Effector CD4-positive, alpha-beta T cell (primary cell): ENCODE measurements around the gene NOXO1.

Experiments
- DNase-seq: peaks from one replicate; pipeline ENCODE4 v3.0.0-alpha.2; 2020

The NOXO1 gene

DNA sequence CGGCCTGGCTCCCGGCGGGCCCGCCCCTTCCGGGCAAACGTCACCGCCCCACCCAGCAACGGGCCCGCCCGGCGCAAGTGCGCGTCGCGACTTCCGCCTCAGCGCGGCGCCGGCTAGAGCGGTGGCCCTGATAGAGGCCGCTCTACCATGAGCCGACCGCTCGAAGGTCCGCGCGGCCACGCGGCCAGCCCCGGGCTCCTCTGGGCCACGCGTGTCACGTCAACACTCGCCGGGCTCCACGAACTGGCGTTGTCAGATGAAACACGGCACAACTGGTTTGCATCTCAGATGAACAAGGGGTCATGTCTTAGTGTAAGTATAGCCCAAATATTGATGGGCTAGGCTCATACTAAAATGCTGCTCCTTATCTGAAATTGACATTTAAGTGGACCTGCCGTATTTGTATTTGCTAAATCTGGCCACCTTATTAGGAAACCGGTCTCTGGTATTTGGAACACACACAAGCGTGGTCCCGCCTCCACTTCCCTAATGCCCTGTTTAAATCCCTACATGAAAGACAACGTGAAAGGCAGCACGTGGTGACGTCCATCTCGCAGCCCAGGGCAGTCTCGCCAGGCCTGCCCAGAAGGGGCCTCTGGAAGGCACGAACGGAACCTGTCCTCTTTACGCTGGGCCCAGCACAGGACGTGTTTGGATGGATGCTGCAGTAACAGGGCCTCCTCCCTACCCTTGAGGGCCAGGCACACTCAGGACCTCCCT is 28.7 kb upstream of the NOXO1 start, which contains the start of gene ZNF598:
Gene ZNF598 (minus strand): TSS at position 31 of the 720 bp plus-strand sequence.
- DNase-seq: peak; percentile 74

- DNase-seq: no peak
These were observed 28.0 kb upstream of the NOXO1 start for GRCh38 chr16:2009164-2009711.

DNA sequence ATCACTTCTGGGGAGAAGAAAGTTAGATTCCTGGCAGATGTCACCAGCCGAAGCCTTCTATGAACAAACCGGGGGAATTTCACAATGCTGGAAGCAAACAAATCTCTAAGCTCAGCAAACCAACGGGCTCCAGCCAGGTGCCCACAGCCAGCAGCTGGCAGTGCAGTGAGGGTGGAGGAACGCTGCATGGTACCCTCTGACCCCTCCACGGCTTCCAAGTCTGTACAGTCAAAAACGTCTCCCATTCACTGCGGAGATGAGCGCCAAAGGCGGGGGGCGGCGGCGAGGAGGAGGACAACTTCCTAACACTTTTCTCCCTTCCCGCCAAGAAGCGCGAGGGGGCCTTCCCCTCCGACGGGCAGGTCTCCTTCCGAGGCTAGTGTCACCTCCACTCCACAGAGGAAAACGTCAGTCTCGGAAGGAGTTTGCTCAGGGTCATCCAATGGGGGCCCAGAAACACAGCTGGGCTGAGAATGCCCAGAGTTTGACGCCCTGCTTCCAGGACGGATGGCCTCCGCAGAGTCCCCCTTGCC is 27.4 kb upstream of the NOXO1 start:
- DNase-seq: peak; percentile 19

DNA sequence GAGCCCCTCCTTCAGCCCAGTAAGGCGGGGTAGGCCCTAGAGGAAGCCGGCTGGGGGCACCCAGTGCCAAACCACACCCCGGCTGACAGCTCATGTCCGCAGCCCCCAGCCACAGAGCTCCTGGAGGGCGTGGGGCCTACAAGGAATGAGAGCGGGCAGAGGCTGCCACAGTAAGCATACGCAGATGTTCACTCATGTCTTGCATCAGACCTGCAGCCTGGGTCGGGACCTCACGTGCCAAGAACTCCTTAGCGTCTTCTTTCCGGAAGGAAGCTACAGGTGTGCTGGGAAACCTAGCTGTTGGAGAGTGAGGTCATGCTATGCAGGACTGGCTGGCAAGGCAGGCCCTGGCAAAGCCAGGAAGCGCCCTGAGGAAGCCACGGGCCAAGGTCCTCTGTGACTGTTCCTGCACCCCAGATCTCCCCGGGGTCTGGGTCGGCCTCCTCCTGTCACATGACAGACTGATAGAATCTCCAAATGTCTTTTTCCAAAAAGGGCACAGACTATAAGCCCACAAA is 26.8 kb upstream of the NOXO1 start:
- no peak for DNase-seq

- no peak for DNase-seq
These were observed 26.0 kb upstream of the NOXO1 start for GRCh38 chr16:2007081-2007836.

DNA sequence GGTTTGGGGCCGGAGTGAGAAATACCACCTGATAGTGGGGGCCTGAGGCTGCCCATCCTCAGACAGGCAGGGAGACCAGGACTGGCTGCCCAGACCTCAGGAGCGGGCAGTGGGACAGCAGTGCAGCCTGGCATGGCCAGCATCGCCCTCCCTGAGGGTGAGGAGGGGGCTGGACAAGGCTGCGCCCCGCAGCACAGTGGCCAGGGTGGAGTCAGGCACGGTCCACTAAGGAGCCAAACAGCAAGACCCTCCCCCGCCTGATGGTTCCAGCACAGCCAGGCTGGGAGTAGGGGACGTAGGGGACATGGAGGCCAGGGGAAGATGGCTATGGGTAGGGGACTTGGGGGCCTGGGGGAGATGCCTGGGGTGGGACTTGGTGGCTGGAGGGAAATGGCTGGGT is 25.0 kb upstream of the NOXO1 start:
- no peak for DNase-seq

GRCh38 chr16:2005646-2006045 is 24.4 kb upstream of the NOXO1 start:
- no peak for DNase-seq

DNA sequence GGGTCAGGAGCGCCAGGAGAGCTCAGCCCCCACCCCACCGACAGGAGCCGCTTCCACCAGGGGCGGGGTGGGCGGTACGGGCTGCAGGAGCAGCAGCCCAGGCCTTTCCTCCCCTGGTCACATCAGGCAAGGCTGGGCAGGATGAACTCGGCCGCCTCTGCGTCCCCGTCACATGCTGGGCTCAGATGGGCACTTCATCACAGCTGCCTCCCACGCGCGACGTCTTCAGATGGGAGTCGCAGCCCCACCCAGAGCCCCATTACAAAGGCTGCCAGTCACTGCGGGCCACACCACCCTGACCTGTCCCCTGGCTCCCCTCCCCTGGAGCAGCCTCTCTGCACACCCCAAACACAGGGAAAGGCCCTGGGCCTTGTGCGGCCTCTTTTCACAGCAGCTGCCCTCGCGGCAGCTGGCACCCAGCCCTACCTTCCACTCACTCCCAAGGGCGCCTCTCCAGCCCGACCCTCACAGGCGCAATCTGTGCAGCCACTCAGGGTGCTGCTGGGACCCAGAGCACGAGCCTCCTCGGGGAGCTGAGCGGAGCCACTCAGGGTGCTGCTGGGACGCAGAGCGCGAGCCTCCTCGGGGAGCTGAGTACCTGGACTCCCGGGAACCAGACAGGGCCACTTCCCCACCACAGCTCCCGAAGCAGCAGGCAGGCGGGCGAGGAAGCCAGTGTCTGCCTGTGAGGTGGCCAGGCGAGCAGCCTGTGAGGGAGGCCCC is 23.7 kb upstream of the NOXO1 start:
- DNase-seq: no peak

GRCh38 chr16:2003827-2004641 is 22.8 kb upstream of the NOXO1 start:
- peak; percentile 82 for DNase-seq

GRCh38 chr16:2003231-2003826 is 22.1 kb upstream of the NOXO1 start:
- DNase-seq: no peak

GRCh38 chr16:2002406-2003230 is 21.3 kb upstream of the NOXO1 start:
- no peak for DNase-seq

GRCh38 chr16:2001456-2002355 is 20.4 kb upstream of the NOXO1 start:
- DNase-seq: no peak

DNA sequence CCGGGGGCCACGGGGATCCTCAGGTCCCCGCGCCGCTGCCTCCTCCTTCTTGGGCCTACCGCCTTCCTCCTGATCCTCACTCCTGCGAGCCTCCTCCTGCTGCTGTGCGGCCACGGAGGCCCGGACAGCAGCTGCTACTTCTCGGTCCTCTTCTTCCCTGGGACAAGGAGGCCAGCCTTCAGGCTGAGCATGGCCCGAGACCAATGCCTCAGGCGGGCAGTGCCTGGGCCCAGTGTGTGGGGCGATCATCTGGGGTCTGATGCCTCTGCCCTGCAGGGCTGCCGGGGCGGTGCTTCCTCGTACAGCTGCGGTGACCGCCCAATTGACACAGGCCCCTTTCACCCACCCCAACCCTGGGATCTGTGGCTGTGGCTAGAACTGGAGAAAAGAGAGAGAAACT is 19.8 kb upstream of the NOXO1 start:
- DNase-seq: no peak

GRCh38 chr16:1999866-2000514 is 18.7 kb upstream of the NOXO1 start:
- DNase-seq: no peak

- DNase-seq: no peak
These were observed 17.9 kb upstream of the NOXO1 start for GRCh38 chr16:1998852-1999801.

DNA sequence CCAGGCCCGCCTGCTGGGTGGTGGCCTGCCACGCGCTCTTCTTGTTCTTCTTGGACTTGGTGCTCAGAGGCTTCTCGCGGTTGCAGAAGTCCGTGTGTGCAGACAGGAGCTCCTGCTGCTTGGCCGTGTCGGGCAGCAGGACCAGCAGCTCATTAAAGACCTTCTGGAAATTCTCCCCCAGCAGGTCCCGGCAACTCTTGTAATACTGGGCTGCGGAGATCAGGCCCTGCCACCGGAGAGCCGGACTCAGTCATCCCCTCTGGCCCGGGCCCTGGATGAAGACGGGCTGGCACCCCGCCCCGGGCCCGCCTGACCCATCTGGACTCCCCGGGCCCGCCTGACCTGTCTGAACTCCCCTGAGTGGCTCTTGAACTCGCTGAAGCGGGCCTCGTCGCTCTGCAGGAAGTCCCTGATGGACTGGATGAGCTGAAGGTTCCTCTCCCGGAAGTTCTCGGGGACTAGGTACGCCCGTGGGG is 17.1 kb upstream of the NOXO1 start:
- no peak for DNase-seq
